GM19455 (cell line): ENCODE data around the gene OR51T1.

Experiments
- ATAC-seq: cut with Tn5 transposase; IDR thresholded peaks from one replicate; pipeline ENCODE4 v1.9.1; 2021; ENCODE audit not compliant: unreplicated experiment

The OR51T1 gene

GRCh38 chr11:4924239-4924638 lies 42.5 kb downstream of the OR51T1 start, which contains the start of gene OR51G1:
Gene OR51G1 (minus strand): TSS chr11:4924339. CDS start chr11:4924339, 0 bp downstream.
- ATAC-seq, result no peak

- no peak for ATAC-seq
Measured at GRCh38 chr11:4926608-4927007, 44.9 kb downstream of the OR51T1 start.
